Thyroid gland (tissue), 4 donors: Measurements from ENCODE around the gene CDYL2.

Experiments used
- POLR2A ChIP-seq, 2 donors: fragments of 450-650 bp; IDR thresholded peaks; one replicate each; pipeline ENCODE4 v1.6.1; 2017; ENCODE audit warnings: antibody characterized with exemption in 2 of 2, mild to moderate bottlenecking in 2 of 2, moderate library complexity in 1 of 2
- TF ChIP-seq, protein P1 (sequence below), 6 experiments: fragments of 200-600 bp in 3 of 6; fragments of 450-650 bp in 3 of 6; sonication (generic) in 3 of 6; IDR thresholded peaks; one replicate each; pipeline ENCODE4 v1.5.1; 2016 to 2019; ENCODE audit warnings: antibody characterized with exemption in 6 of 6, mild to moderate bottlenecking in 2 of 6, inconsistent platforms in 1 of 6, moderate library complexity in 1 of 6

DNA sequence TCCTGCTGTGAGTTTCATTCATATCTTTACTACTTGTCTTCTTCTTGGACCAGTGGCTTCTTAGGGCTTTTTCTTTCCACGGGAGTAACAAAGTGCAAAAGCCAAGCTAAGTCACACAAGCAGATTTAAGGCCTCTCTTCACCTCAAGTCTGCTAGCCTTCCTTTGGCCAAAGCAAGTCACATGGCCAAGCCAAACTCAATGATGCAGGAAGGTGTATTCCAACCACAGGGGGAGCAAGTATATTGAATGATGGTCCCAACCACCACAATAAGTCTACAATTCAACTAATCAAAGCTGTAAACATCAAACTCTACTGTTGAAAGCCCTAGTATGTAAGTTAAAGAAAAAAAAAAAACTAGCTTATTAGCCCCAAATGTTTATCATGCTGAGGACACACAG is 44.5 kb upstream of the CDYL2 start:
- TF ChIP-seq, protein P1, sequence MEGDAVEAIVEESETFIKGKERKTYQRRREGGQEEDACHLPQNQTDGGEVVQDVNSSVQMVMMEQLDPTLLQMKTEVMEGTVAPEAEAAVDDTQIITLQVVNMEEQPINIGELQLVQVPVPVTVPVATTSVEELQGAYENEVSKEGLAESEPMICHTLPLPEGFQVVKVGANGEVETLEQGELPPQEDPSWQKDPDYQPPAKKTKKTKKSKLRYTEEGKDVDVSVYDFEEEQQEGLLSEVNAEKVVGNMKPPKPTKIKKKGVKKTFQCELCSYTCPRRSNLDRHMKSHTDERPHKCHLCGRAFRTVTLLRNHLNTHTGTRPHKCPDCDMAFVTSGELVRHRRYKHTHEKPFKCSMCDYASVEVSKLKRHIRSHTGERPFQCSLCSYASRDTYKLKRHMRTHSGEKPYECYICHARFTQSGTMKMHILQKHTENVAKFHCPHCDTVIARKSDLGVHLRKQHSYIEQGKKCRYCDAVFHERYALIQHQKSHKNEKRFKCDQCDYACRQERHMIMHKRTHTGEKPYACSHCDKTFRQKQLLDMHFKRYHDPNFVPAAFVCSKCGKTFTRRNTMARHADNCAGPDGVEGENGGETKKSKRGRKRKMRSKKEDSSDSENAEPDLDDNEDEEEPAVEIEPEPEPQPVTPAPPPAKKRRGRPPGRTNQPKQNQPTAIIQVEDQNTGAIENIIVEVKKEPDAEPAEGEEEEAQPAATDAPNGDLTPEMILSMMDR (IDR thresholded peaks at IDR 0.05): no peak
- TF ChIP-seq POLR2A (IDR thresholded peaks at IDR 0.05): no peak
